GM12878 (cell line): ENCODE results near the gene HTR3A. TPM values are rescaled to one million over a fixed set of nuclear protein-coding genes. Genes with fewer than 3 reads are reported as not detected.

ENCODE experiments used
- ATAC-seq: fragments of 200-7000 bp; cut with Tn5 transposase; 3 replicates; pipeline ENCODE4 v1.9.1; 2020; ENCODE audit warnings: mild to moderate bottlenecking, moderate library complexity
- BruUV-seq: library from RNA; stranded (reverse); fragments of 400-500 nt; replicated peaks from 2 replicates; lab custom pipeline; 2021; lab: Mats Ljungman, UMichigan
- CTCF ChIA-PET: fragments of 300-600 bp; sonication (Branson Sonifier 250); formaldehyde crosslinking; extraction: SDS; loops from one replicate; lab custom pipeline; 2021; ENCODE audit warnings: inconsistent platforms; lab: Yijun Ruan, JAX
- POLR2A ChIA-PET: fragments of 350-600 bp; formaldehyde crosslinking; extraction: SDS; loops from one replicate; lab custom pipeline; 2021; ENCODE audit warnings: inconsistent platforms; lab: Charles Lee
- RAD21 ChIA-PET: fragments of 300-600 bp; sonication (Branson Sonifier 250); formaldehyde crosslinking; loops from one replicate; lab custom pipeline; 2023; ENCODE audit warnings: antibody characterized with exemption; ENCODE audit not compliant: unreplicated experiment; lab: Charles Lee
- SMC1A ChIA-PET: fragments of 300-600 bp; sonication (Branson Sonifier 250); formaldehyde crosslinking; loops from one replicate; lab custom pipeline; 2023; ENCODE audit not compliant: unreplicated experiment, uncharacterized antibody; lab: Charles Lee
- DNase-seq: peaks from one replicate; pipeline ENCODE4 v3.0.0-alpha.2; 2011; ENCODE audit warnings: low read depth, low spot score
- FAIRE-seq: peaks from 3 replicates; lab custom pipeline; 2011; peaks lifted over from hg19 to GRCh38; lab: Jason Lieb, UNC
- H2AFZ ChIP-seq: 2 replicates; pipeline ENCODE4 v1.6.0; 2011; ENCODE audit warnings: low read depth, low read length, control low read depth; ENCODE audit not compliant: control insufficient read depth
- H3K27ac ChIP-seq: 2 replicates; pipeline ENCODE4 v1.5.1; 2011; ENCODE audit warnings: control low read depth; ENCODE audit not compliant: control insufficient read depth, insufficient read depth
- H3K27me3 ChIP-seq, 2 experiments: replicated peaks in 1 of 2; 2 replicates each; pipeline versions ENCODE4 v1.6.0 to v1.6.1; 2011; ENCODE audit warnings: low read length in 1 of 2; ENCODE audit not compliant: control insufficient read depth in 2 of 2, insufficient read depth in 2 of 2
- H3K36me3 ChIP-seq, 2 experiments: 2 replicates each; pipeline ENCODE4 v1.5.1; 2011; ENCODE audit warnings: low read length in 1 of 2; ENCODE audit not compliant: control insufficient read depth in 2 of 2, insufficient read depth in 2 of 2
- H3K4me1 ChIP-seq: 2 replicates; pipeline ENCODE4 v1.6.1; 2011; ENCODE audit warnings: mild to moderate bottlenecking, low read length, moderate library complexity, mixed read lengths; ENCODE audit not compliant: control insufficient read depth, insufficient read depth
- H3K4me2 ChIP-seq: 2 replicates; pipeline ENCODE4 v1.6.0; 2011; ENCODE audit warnings: control low read depth; ENCODE audit not compliant: control insufficient read depth, insufficient read depth
- H3K4me3 ChIP-seq: fragments of 200-600 bp; sonication (generic); 2 replicates; pipeline ENCODE4 v1.5.1; 2016
- H3K79me2 ChIP-seq: 2 replicates; pipeline ENCODE4 v1.6.0; 2011; ENCODE audit warnings: low read length; ENCODE audit not compliant: control insufficient read depth, insufficient read depth
- H3K9ac ChIP-seq: 2 replicates; pipeline ENCODE4 v1.8.0; 2011; ENCODE audit warnings: low read length, control low read depth, mixed read lengths; ENCODE audit not compliant: control insufficient read depth, insufficient read depth
- H3K9me3 ChIP-seq: replicated peaks from 3 replicates; pipeline ENCODE4 v1.5.1; 2011; ENCODE audit warnings: mild to moderate bottlenecking, low read length; ENCODE audit not compliant: control insufficient read depth, insufficient read depth
- H4K20me1 ChIP-seq: 2 replicates; pipeline ENCODE4 v1.6.0; 2011; ENCODE audit not compliant: control insufficient read depth, insufficient read depth
- ATF7 ChIP-seq: fragments of 450-650 bp; IDR thresholded peaks from 2 replicates; pipeline ENCODE4 v1.6.1; 2016; ENCODE audit warnings: low read depth, mild to moderate bottlenecking
- CHD4 ChIP-seq: fragments of 200-600 bp; sonication (generic); IDR thresholded peaks from 2 replicates; pipeline ENCODE4 v1.6.1; 2016; ENCODE audit warnings: mild to moderate bottlenecking
- GABPA ChIP-seq: IDR thresholded peaks from 2 replicates; pipeline ENCODE4 v1.6.1; 2014; ENCODE audit warnings: antibody characterized with exemption, low read depth, mild to moderate bottlenecking, inconsistent platforms
- KLF5 ChIP-seq: fragments of 450-650 bp; IDR thresholded peaks from 2 replicates; pipeline ENCODE4 v1.6.1; 2014; ENCODE audit warnings: mild to moderate bottlenecking; ENCODE audit not compliant: partially characterized antibody
- NFYA ChIP-seq: IDR thresholded peaks from 2 replicates; pipeline ENCODE4 v1.6.1; 2011; ENCODE audit warnings: low read depth, mild to moderate bottlenecking, low read length, improper control_type of control experiment, borderline replicate concordance
- NFYB ChIP-seq: IDR thresholded peaks from 2 replicates; pipeline ENCODE4 v1.6.1; 2011; ENCODE audit warnings: low read depth, mild to moderate bottlenecking, low read length, improper control_type of control experiment, moderate library complexity; ENCODE audit not compliant: insufficient read depth
- STAT1 ChIP-seq: fragments of 450-650 bp; conservative IDR thresholded peaks from 2 replicates; pipeline ENCODE4 v1.6.1; 2014; ENCODE audit warnings: antibody characterized with exemption, mild to moderate bottlenecking
- TCF7 ChIP-seq: IDR thresholded peaks from 2 replicates; pipeline ENCODE4 v1.6.1; 2014; ENCODE audit warnings: antibody characterized with exemption, borderline replicate concordance
- USF2 ChIP-seq: IDR thresholded peaks from 2 replicates; pipeline ENCODE4 v1.6.1; 2011; ENCODE audit warnings: low read depth, low read length, improper control_type of control experiment, borderline replicate concordance
- ZBED1 ChIP-seq: IDR thresholded peaks from 2 replicates; pipeline ENCODE4 v1.6.1; 2016; ENCODE audit warnings: borderline replicate concordance
- ZBTB33 ChIP-seq: fragments of 450-650 bp; IDR thresholded peaks from 2 replicates; pipeline ENCODE4 v1.6.1; 2017; ENCODE audit warnings: mild to moderate bottlenecking
- ZNF207 ChIP-seq: fragments of 450-650 bp; IDR thresholded peaks from 2 replicates; pipeline ENCODE4 v1.6.1; 2014; ENCODE audit warnings: antibody characterized with exemption, mild to moderate bottlenecking, borderline replicate concordance
- WGBS: methylation state at CpG from one replicate; pipeline ENCODE4 v1.1.6; 2016; ENCODE audit warnings: low lambda C conversion rate; ENCODE audit not compliant: insufficient replicate concordance, insufficient coverage; ENCODE audit errors: missing lambda C conversion rate; 5-methylcytosine and 5-hydroxymethylcytosine counted together
- in situ Hi-C: fragments of 300-500 bp; cut with MboI; formaldehyde crosslinking; loops from 9 replicates; pipeline ENCODE4 v1.14.3; 2018; ENCODE audit warnings: mixed read lengths
- intact Hi-C: fragments of 100-400 bp; cut with micrococcal nuclease; formaldehyde crosslinking; loops from one replicate; pipeline ENCODE4 v1.14.2; 2022; ENCODE audit not compliant: unreplicated experiment
- polyA plus RNA-seq, 11 experiments: library from polyadenylated mRNA; depleted of rRNA in 4 of 11; unstranded in 6 of 11; stranded (reverse) in 5 of 11; fragments of >200 nt; fragmentation: Nextera tagmentation in 4 of 11; fragmentation: Illumina TruSeq in 1 of 11; extraction: Ambion mirVana in 4 of 11; extraction: Trizol in 1 of 11; gene quantifications; 1 replicate in 1 of 11; 2 replicates in 10 of 11; pipeline versions ENCODE4 v1.2.1 to v1.2.3, GENCODE V29; 2011 to 2016; ENCODE audit warnings: inconsistent platforms in 2 of 11, missing spikeins in 2 of 11, low read depth in 1 of 11
- total RNA-seq, 4 experiments: library from RNA; depleted of rRNA in 3 of 4; stranded (reverse); fragments of >200 nt in 3 of 4; fragmentation: Illumina TruSeq in 1 of 4; extraction: Trizol in 1 of 4; gene quantifications; 2 replicates each; pipeline versions ENCODE4 v1.2.1 to v1.2.3, GENCODE V29; 2013 to 2021

HTR3A gene
- total and polyA plus RNA-seq, 10 of the 15 experiments (the other 5 are each of a cell fraction or from before 2014, with no cell fraction given): not detected

- Histone ChIP-seq H3K4me2 (no peak overlapping the region), H3K36me3 (no peaks in the 10 kb centered on the region), H3K27ac (no peak overlapping the region), H3K4me3 (no peak overlapping the region), H3K9ac (no peak overlapping the region), H3K27me3 (no peaks in the 10 kb centered on the region; a peak in 1 of 4 replicates)
- CTCF ChIA-PET: no interaction called here
- RAD21 ChIA-PET: no interaction called here
- no TSS peak for BruUV-seq
- in situ Hi-C loops: no loop called here
- SMC1A ChIA-PET: no interaction called here
- ATAC-seq (no peak), DNase-seq (no peak), FAIRE-seq (no peak)
- TF ChIP-seq TCF7 (no peak), KLF5 (no peak)
- TF ChIP-seq, all 136 proteins: peak for 0
- no peak overlapping the region for H2AFZ ChIP-seq
- 63% methylated on average over 12 of the region's 12 CpGs for WGBS
- H4K20me1 ChIP-seq: no peaks in the 10 kb centered on the region
- H3K4me1 ChIP-seq: no peaks in the 10 kb centered on the region
- no peaks in the 10 kb centered on the region for H3K79me2 ChIP-seq
- H3K9me3 ChIP-seq: no peaks in the 10 kb centered on the region
- POLR2A ChIA-PET: no interaction called here
- intact Hi-C loops: no loop called here
Measured at GRCh38 chr11:113926273-113927197, 48.4 kb upstream of the HTR3A start.

GRCh38 chr11:113928311-113928710, 46.6 kb upstream of the HTR3A start:
- 57% methylated on average over 5 of the region's 5 CpGs for WGBS
- Histone ChIP-seq H3K79me2 (no peaks in the 10 kb centered on the region), H3K9me3 (no peaks in the 10 kb centered on the region), H3K36me3 (no peaks in the 10 kb centered on the region), H2AFZ (no peak overlapping the region), H3K4me2 (no peak overlapping the region), H3K4me3 (no peak overlapping the region)
- in situ Hi-C loops (no loop called here), intact Hi-C loops (no loop called here)
- no peak for FAIRE-seq
- SMC1A ChIA-PET: interaction anchor here (0.6 kb wide), 1 partner anchor 9 kb away, joined by 3 read pairs; no protein-coding TSS in a partner anchor
- no peak for DNase-seq
- CTCF ChIA-PET: no interaction called here
- RAD21 ChIA-PET: no interaction called here
- TF ChIP-seq CHD4 (no peak), NFYB (no peak), USF2 (no peak), ATF7 (no peak), ZBED1 (no peak), NFYA (no peak), ZNF207 (no peak), GABPA (no peak), STAT1 (no peak), ZBTB33 (no peak)
- TF ChIP-seq, all 136 proteins: peak for 0
- no peaks in the 10 kb centered on the region for H3K4me1 ChIP-seq
- no TSS peak for BruUV-seq
- H4K20me1 ChIP-seq: no peaks in the 10 kb centered on the region
- no peak overlapping the region for H3K9ac ChIP-seq
- POLR2A ChIA-PET: no interaction called here
- no peak overlapping the region for H3K27ac ChIP-seq
- peaks cover 0 to 3% of the 10 kb centered on the region in 2 experiments; a peak in 2 of 4 replicates for H3K27me3 ChIP-seq
- no peak for ATAC-seq
